Adrenal gland (tissue), 5 donors: ENCODE data around the gene AGAP1.
A peak's percentile ranks its signal among the peaks of the same experiment; 100 is the strongest.

ENCODE experiments used
- CTCF ChIP-seq, 6 experiments: fragments of 450-650 bp in 4 of 6; fragments of 200-600 bp in 2 of 6; sonication (generic) in 1 of 6; IDR thresholded peaks; 1 replicate in 5 of 6; 2 replicates in 1 of 6; pipeline versions ENCODE4 v1.5.1 to v1.8.0; 2016 to 2021; ENCODE audit warnings: antibody characterized with exemption in 6 of 6, mild to moderate bottlenecking in 2 of 6, moderate library complexity in 1 of 6
- POLR2A ChIP-seq, 2 donors: fragments of 450-650 bp; IDR thresholded peaks; one replicate each; pipeline ENCODE4 v1.6.1; 2017; ENCODE audit warnings: antibody characterized with exemption in 2 of 2, mild to moderate bottlenecking in 2 of 2, moderate library complexity in 1 of 2
- donor health status: DM: no; HTN: no; CAD: no.

GRCh38 chr2:235495373-235496238 lies 1.8 kb downstream of the AGAP1 start:
- TF ChIP-seq CTCF (IDR thresholded peaks at IDR 0.05) (peak in 1 of 6 experiments; percentile 2), POLR2A (IDR thresholded peaks at IDR 0.05) (no peak)
